ENCODE data around the gene GFOD2.

The GFOD2 gene

GRCh38 chr16:67664871-67665270, 54.2 kb downstream of the GFOD2 start:
- peaks cover 8 to 13% of the 10 kb centered on the region in 2 donors for H3K36me3 ChIP-seq (ENCODE audit: control insufficient read depth in 2 of 2, insufficient read depth in 2 of 2, low read length in 2 of 2)
- no peaks in the 10 kb centered on the region for H3K27me3 ChIP-seq (ENCODE audit: control insufficient read depth in 1 of 2, insufficient read depth in 2 of 2, low read length in 2 of 2)
- no peaks in the 10 kb centered on the region for H3K9me3 ChIP-seq (ENCODE audit: control insufficient read depth in 2 of 2, low read length in 2 of 2)
- H3K27ac ChIP-seq (ENCODE audit: low read length), result no peak overlapping the region
- no peak overlapping the region for H3K4me3 ChIP-seq (ENCODE audit: low read length in 2 of 2)
- H3K9ac ChIP-seq (ENCODE audit: low read length in 2 of 2), result no peak overlapping the region
- peaks cover 40% of the 10 kb centered on the region for H3K4me1 ChIP-seq (ENCODE audit: control insufficient read depth, insufficient read depth, low read length)

DNA sequence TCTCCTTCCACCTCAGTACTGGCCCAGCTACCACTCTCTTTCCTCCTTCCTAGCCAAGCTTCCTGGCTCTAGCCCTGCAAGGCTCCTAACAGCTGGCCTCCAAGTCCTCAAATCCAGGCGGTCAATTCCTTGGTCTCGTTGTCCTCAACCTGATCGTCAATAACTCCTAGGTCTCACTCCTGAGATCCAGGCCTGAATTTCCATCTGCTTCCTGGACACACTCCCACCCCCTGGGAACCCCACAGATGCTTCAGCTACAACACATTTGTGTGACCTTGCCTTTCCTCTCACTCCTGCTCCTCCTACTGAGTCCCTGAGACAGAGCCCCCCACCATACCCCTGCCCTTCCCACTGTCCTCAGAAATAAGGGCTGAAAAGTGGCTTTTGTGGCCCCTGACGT, 54.9 kb downstream of the GFOD2 start:
- Histone ChIP-seq H3K4me1 (ENCODE audit: control insufficient read depth, insufficient read depth, low read length) (peaks cover 43% of the 10 kb centered on the region), H3K27ac (ENCODE audit: low read length) (no peak overlapping the region), H3K27me3 (ENCODE audit: control insufficient read depth in 1 of 2, insufficient read depth in 2 of 2, low read length in 2 of 2) (no peaks in the 10 kb centered on the region), H3K9me3 (ENCODE audit: control insufficient read depth in 2 of 2, low read length in 2 of 2) (no peaks in the 10 kb centered on the region), H3K36me3 (ENCODE audit: control insufficient read depth in 2 of 2, insufficient read depth in 2 of 2, low read length in 2 of 2) (peaks cover 8 to 13% of the 10 kb centered on the region in 2 donors), H3K4me3 (ENCODE audit: low read length in 2 of 2) (no peak overlapping the region), H3K9ac (ENCODE audit: low read length in 2 of 2) (no peak overlapping the region)

DNA sequence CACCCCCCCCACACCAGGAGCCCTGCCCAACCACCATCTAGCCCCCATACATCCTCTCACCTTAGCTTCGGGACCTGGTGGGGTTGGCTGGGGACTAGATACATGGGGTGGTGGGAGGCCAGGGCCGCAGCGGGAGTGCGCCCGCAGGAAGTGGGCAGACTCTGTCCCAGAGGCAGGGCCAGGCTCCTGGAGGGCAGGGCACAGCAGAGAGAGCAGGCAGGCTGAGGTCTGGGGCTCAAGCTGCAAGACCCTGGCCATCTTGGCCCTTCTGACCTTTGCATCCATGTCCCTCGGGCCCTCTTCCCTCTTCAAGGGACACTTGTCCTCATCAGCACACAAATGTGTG, 55.3 kb downstream of the GFOD2 start:
- Histone ChIP-seq H3K27ac (ENCODE audit: low read length) (no peak overlapping the region), H3K27me3 (ENCODE audit: control insufficient read depth in 1 of 2, insufficient read depth in 2 of 2, low read length in 2 of 2) (no peaks in the 10 kb centered on the region), H3K9me3 (ENCODE audit: control insufficient read depth in 2 of 2, low read length in 2 of 2) (no peaks in the 10 kb centered on the region), H3K4me3 (ENCODE audit: low read length in 2 of 2) (no peak overlapping the region), H3K4me1 (ENCODE audit: control insufficient read depth, insufficient read depth, low read length) (peaks cover 47% of the 10 kb centered on the region), H3K36me3 (ENCODE audit: control insufficient read depth in 2 of 2, insufficient read depth in 2 of 2, low read length in 2 of 2) (peaks cover 8 to 13% of the 10 kb centered on the region in 2 donors), H3K9ac (ENCODE audit: low read length in 2 of 2) (no peak overlapping the region)

GRCh38 chr16:67663151-67663876, 55.8 kb downstream of the GFOD2 start:
- no peaks in the 10 kb centered on the region for H3K9me3 ChIP-seq (ENCODE audit: control insufficient read depth in 2 of 2, low read length in 2 of 2)
- H3K9ac ChIP-seq (ENCODE audit: low read length in 2 of 2), result no peak overlapping the region
- H3K4me1 ChIP-seq (ENCODE audit: control insufficient read depth, insufficient read depth, low read length), result peaks cover 51% of the 10 kb centered on the region
- H3K36me3 ChIP-seq (ENCODE audit: control insufficient read depth in 2 of 2, insufficient read depth in 2 of 2, low read length in 2 of 2), result peaks cover 8 to 17% of the 10 kb centered on the region in 2 donors
- H3K4me3 ChIP-seq (ENCODE audit: low read length in 2 of 2), result no peak overlapping the region
- H3K27ac ChIP-seq (ENCODE audit: low read length), result no peak overlapping the region
- H3K27me3 ChIP-seq (ENCODE audit: control insufficient read depth in 1 of 2, insufficient read depth in 2 of 2, low read length in 2 of 2), result no peaks in the 10 kb centered on the region

DNA sequence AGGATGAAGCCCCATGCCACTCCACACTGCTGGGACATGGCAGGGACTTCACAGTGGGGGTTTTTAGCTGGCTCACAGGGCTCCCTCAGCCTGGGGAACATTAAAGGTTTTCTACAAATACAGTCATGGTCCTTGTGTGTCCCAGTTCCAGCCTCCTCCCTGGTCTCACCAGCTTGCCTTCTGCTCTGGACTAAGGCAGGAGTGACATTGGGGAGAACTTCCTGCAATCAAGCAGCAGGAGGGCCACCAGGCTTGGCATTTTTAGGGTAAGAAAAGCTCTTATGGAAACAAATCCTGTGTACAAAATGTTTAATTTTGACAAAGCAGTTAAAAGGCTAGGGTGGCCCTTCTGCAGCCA, 56.5 kb downstream of the GFOD2 start:
- no peaks in the 10 kb centered on the region for H3K27me3 ChIP-seq (ENCODE audit: control insufficient read depth in 1 of 2, insufficient read depth in 2 of 2, low read length in 2 of 2)
- peaks cover 8 to 20% of the 10 kb centered on the region in 2 donors for H3K36me3 ChIP-seq (ENCODE audit: control insufficient read depth in 2 of 2, insufficient read depth in 2 of 2, low read length in 2 of 2)
- H3K4me1 ChIP-seq (ENCODE audit: control insufficient read depth, insufficient read depth, low read length), result peaks cover 48% of the 10 kb centered on the region
- H3K27ac ChIP-seq (ENCODE audit: low read length), result no peak overlapping the region
- H3K9ac ChIP-seq (ENCODE audit: low read length in 2 of 2), result no peak overlapping the region
- H3K9me3 ChIP-seq (ENCODE audit: control insufficient read depth in 2 of 2, low read length in 2 of 2), result no peaks in the 10 kb centered on the region
- no peak overlapping the region for H3K4me3 ChIP-seq (ENCODE audit: low read length in 2 of 2)

DNA sequence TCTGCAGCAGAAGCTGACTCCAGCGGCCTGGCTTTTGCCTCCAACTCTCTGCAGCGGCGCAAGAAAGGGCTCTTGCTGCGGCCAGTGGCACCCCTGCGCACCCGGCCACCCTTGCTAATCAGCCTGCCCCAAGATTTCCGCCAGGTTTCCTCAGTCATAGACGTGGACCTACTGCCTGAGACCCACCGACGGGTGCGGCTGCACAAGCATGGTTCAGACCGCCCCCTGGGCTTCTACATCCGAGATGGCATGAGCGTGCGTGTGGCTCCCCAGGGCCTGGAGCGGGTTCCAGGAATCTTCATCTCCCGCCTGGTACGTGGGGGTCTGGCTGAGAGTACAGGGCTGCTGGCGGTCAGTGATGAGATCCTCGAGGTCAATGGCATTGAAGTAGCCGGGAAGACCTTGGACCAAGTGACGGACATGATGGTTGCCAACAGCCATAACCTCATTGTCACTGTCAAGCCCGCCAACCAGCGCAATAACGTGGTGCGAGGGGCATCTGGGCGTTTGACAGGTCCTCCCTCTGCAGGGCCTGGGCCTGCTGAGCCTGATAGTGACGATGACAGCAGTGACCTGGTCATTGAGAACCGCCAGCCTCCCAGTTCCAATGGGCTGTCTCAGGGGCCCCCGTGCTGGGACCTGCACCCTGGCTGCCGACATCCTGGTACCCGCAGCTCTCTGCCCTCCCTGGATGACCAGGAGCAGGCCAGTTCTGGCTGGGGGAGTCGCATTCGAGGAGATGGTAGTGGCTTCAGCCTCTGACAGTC, 57.0 kb downstream of the GFOD2 start:
- Histone ChIP-seq H3K4me3 (ENCODE audit: low read length in 2 of 2) (peak overlapping the region; percentile 37 to 96), H3K9me3 (ENCODE audit: control insufficient read depth in 2 of 2, low read length in 2 of 2) (no peaks in the 10 kb centered on the region), H3K4me1 (ENCODE audit: control insufficient read depth, insufficient read depth, low read length) (peaks cover 42% of the 10 kb centered on the region), H3K27ac (ENCODE audit: low read length) (peak overlapping the region; percentile 83), H3K9ac (ENCODE audit: low read length in 2 of 2) (peak overlapping the region in 1 of 2 donors; percentile 36), H3K36me3 (ENCODE audit: control insufficient read depth in 2 of 2, insufficient read depth in 2 of 2, low read length in 2 of 2) (peaks cover 8 to 20% of the 10 kb centered on the region in 2 donors), H3K27me3 (ENCODE audit: control insufficient read depth in 1 of 2, insufficient read depth in 2 of 2, low read length in 2 of 2) (no peaks in the 10 kb centered on the region)

DNA sequence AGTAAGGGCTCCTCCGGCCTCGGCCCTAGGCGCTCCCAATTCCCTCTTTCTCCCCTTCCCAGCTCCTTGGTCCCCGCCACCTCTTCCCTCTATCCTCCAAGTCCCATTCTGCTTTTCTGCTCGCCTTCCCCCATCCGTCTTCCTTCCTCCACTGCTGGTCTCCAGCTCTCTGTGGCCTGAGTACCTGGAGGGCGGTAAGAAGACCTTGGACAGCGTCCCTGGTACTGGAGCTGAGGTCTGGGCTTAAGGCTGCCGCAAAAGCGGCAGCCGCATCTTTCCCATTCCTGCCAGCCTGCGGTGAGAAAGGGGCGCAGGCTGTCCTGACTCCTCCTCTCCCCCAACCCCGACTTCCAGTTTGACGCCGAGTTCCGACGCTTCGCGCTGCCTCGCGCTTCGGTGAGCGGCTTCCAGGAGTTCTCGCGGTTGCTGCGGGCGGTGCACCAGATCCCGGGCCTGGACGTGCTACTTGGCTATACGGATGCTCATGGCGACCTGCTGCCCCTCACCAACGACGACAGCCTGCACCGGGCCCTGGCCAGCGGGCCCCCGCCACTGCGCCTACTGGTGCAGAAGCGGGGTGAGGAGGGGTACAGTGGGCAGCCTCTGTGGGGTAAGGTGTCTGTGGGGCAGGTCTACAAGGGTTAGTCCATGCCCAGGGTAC, 57.9 kb downstream of the GFOD2 start:
- Histone ChIP-seq H3K4me3 (ENCODE audit: low read length in 2 of 2) (peak overlapping the region; percentile 37 to 96), H3K9ac (ENCODE audit: low read length in 2 of 2) (peak overlapping the region; percentile 36 to 62), H3K36me3 (ENCODE audit: control insufficient read depth in 2 of 2, insufficient read depth in 2 of 2, low read length in 2 of 2) (peaks cover 8 to 20% of the 10 kb centered on the region in 2 donors)

DNA sequence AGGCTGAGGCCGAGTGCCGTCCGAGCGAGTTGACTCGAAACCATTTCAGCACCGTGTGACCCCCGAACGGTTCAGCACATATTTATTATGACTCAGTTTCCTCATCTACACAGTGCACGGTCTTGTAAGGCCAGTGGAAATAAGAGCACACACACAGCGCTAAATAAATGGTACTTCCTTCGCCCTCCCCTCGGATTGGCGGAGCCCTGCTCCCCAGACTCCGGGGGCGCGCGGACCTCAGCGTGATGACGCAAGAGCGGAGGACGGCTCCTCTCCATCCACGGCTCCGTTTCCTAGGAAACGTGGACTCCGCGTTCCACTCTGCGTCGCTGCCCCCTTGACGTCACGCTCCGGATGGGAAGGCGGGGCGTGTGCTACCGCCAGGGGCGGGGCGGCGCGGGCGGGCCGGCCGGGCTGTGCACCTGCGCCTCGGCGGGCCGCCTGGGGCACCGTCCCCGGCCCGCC, 58.5 kb downstream of the GFOD2 start, which contains the start of gene PARD6A:
Gene PARD6A (plus strand): TSS at position 397 of the 465 bp plus-strand sequence. CDS start 79 bp downstream, outside the sequence.
- Histone ChIP-seq H3K9me3 (ENCODE audit: control insufficient read depth in 2 of 2, low read length in 2 of 2) (no peaks in the 10 kb centered on the region), H3K4me1 (ENCODE audit: control insufficient read depth, insufficient read depth, low read length) (peaks cover 31% of the 10 kb centered on the region), H3K36me3 (ENCODE audit: control insufficient read depth in 2 of 2, insufficient read depth in 2 of 2, low read length in 2 of 2) (peaks cover 8 to 20% of the 10 kb centered on the region in 2 donors), H3K9ac (ENCODE audit: low read length in 2 of 2) (peak within 1 kb of the TSS; percentile 74 to 94), H3K27me3 (ENCODE audit: control insufficient read depth in 1 of 2, insufficient read depth in 2 of 2, low read length in 2 of 2) (no peaks in the 10 kb centered on the region), H3K27ac (ENCODE audit: low read length) (peak within 1 kb of the TSS; percentile 92), H3K4me3 (ENCODE audit: low read length in 2 of 2) (peak within 1 kb of the TSS; percentile 81 to 96)

More for the DNA sequence above, 57.9 kb downstream of the GFOD2 start:
- H3K27me3 ChIP-seq (ENCODE audit: control insufficient read depth in 1 of 2, insufficient read depth in 2 of 2, low read length in 2 of 2), result no peaks in the 10 kb centered on the region
- H3K9me3 ChIP-seq (ENCODE audit: control insufficient read depth in 2 of 2, low read length in 2 of 2), result no peaks in the 10 kb centered on the region
- H3K27ac ChIP-seq (ENCODE audit: low read length), result peak overlapping the region; percentile 83
- H3K4me1 ChIP-seq (ENCODE audit: control insufficient read depth, insufficient read depth, low read length), result peaks cover 37% of the 10 kb centered on the region

- Histone ChIP-seq H3K9me3 (ENCODE audit: control insufficient read depth in 2 of 2, low read length in 2 of 2) (no peaks in the 10 kb centered on the region), H3K36me3 (ENCODE audit: control insufficient read depth in 2 of 2, insufficient read depth in 2 of 2, low read length in 2 of 2) (peaks cover 8 to 20% of the 10 kb centered on the region in 2 donors)
Measured at GRCh38 chr16:67659675-67660563, 59.2 kb downstream of the GFOD2 start, which contains the start of gene ACD. ACD (minus strand) TSS chr16:67660260; CDS start chr16:67660220, 40 bp downstream.

More at GRCh38 chr16:67659675-67660563, 59.2 kb downstream of the GFOD2 start, which contains the start of gene ACD:
- Histone ChIP-seq H3K27me3 (ENCODE audit: control insufficient read depth in 1 of 2, insufficient read depth in 2 of 2, low read length in 2 of 2) (peaks cover 0 to under 1% of the 10 kb centered on the region in 2 donors), H3K4me3 (ENCODE audit: low read length in 2 of 2) (peak within 1 kb of the TSS; percentile 81 to 96), H3K9ac (ENCODE audit: low read length in 2 of 2) (peak within 1 kb of the TSS; percentile 74 to 94), H3K27ac (ENCODE audit: low read length) (peak within 1 kb of the TSS; percentile 92), H3K4me1 (ENCODE audit: control insufficient read depth, insufficient read depth, low read length) (peaks cover 30% of the 10 kb centered on the region)
